ENCODE data around the gene CBY3.

DNA sequence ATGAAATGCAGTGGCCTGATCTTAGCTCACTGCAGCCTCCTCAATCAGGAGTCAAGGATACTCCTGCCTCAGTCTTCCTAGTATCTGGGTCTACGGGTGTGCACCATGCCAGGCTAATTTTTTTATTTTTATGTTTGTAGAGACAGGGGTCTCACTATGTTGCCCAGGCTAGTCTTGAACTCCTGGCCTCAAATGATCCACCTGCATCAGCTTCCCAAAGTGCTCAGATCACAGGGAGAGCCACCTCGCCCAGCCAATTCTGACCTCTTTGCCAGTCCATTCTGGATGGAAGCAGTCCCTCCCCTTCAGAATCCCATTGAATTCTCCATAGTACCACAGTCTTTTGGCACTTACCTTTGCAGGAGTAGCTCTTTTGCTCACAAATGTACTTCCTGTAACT lies 16.3 kb upstream of the CBY3 start:
- no peak for TF ChIP-seq CTCF (IDR thresholded peaks at IDR 0.05)
- TF ChIP-seq EZH2phosphoT487 (IDR thresholded peaks at IDR 0.05): no peak
- TF ChIP-seq EZH2 (IDR thresholded peaks at IDR 0.05): no peak
